CD4-positive, alpha-beta T cell (primary cell): ENCODE results near the gene NEGR1. TPM values are rescaled to one million over a fixed set of nuclear protein-coding genes. Genes with fewer than 3 reads are reported as not detected.

Source experiments
- ATAC-seq: fragments of 200-7000 bp; cut with Tn5 transposase; one replicate; pipeline ENCODE4 v1.10.0; 2022; ENCODE audit warnings: mild to moderate bottlenecking; ENCODE audit not compliant: poor library complexity
- CTCF ChIA-PET: fragments of 350-600 bp; sonication (Branson Sonifier 250); formaldehyde crosslinking; loops from one replicate; lab custom pipeline; 2021; ENCODE audit warnings: antibody characterized with exemption, inconsistent platforms; lab: Charles Lee
- POLR2A ChIA-PET: fragments of 350-600 bp; sonication (Branson Sonifier 250); formaldehyde crosslinking; loops from one replicate; lab custom pipeline; 2021; ENCODE audit warnings: antibody characterized with exemption, inconsistent platforms; lab: Charles Lee
- DNase-seq, 14 experiments: peaks; one replicate each; pipeline ENCODE4 v3.0.0-alpha.2; 2013 to 2020; ENCODE audit warnings: mixed read lengths in 2 of 14
- H3K27ac ChIP-seq, 2 donors: one replicate each; pipeline versions ENCODE4 v1.5.1 to v1.7.0; 2013; ENCODE audit warnings: low read length in 2 of 2, low read depth in 1 of 2, mild to moderate bottlenecking in 1 of 2
- H3K27me3 ChIP-seq, 2 experiments: 1 replicate in 1 of 2; 2 replicates in 1 of 2; pipeline versions ENCODE4 v1.6.1 to v1.7.0; 2013; ENCODE audit warnings: low read length in 2 of 2, control low read depth in 1 of 2, mild to moderate bottlenecking in 1 of 2, moderate library complexity in 1 of 2; ENCODE audit not compliant: insufficient read depth in 2 of 2, control insufficient read depth in 1 of 2
- H3K36me3 ChIP-seq: one replicate; pipeline ENCODE4 v1.6.1; 2013; ENCODE audit warnings: low read length, control low read depth; ENCODE audit not compliant: insufficient read depth
- H3K4me1 ChIP-seq: one replicate; pipeline ENCODE4 v1.6.1; 2013; ENCODE audit warnings: low read length, control low read depth; ENCODE audit not compliant: insufficient read depth
- H3K4me3 ChIP-seq: one replicate; pipeline ENCODE4 v1.5.1; 2013; ENCODE audit warnings: mild to moderate bottlenecking, low read length, moderate library complexity
- H3K9me3 ChIP-seq, 2 experiments: 1 replicate in 1 of 2; 2 replicates in 1 of 2; pipeline versions ENCODE4 v1.6.1 to v1.7.0; 2013; ENCODE audit warnings: low read length in 2 of 2, mild to moderate bottlenecking in 2 of 2, control low read depth in 1 of 2, moderate library complexity in 1 of 2; ENCODE audit not compliant: control insufficient read depth in 1 of 2, insufficient read depth in 1 of 2
- H3K27ac Mint-ChIP-seq: one replicate; pipeline ENCODE4 v1.8.0; 2020; ENCODE audit warnings: mixed read lengths
- H3K27me3 Mint-ChIP-seq: one replicate; pipeline ENCODE4 v1.8.0; 2021; ENCODE audit warnings: mixed read lengths
- H3K36me3 Mint-ChIP-seq: one replicate; pipeline ENCODE4 v1.8.0; 2021; ENCODE audit warnings: low read depth, mixed read lengths
- H3K4me1 Mint-ChIP-seq: one replicate; pipeline ENCODE4 v1.8.0; 2021; ENCODE audit warnings: low read depth, mixed read lengths
- H3K4me3 Mint-ChIP-seq: one replicate; pipeline ENCODE4 v1.8.0; 2020; ENCODE audit warnings: mild to moderate bottlenecking, mixed read lengths
- H3K9me3 Mint-ChIP-seq: one replicate; pipeline ENCODE4 v1.8.0; 2020; ENCODE audit warnings: mixed read lengths
- CTCF ChIP-seq: fragments of 200-600 bp; IDR thresholded peaks from one replicate; pipeline ENCODE4 v1.8.0; 2022; ENCODE audit warnings: antibody characterized with exemption, mild to moderate bottlenecking
- intact Hi-C, 2 experiments: fragments of 100-400 bp; cut with DNase I in 1 of 2; cut with micrococcal nuclease in 1 of 2; formaldehyde crosslinking; loops; one replicate each; pipeline versions ENCODE4 v1.15.1 to v1.9.0; 2023 to 2025; cut with DNase I, micrococcal nuclease
- total RNA-seq, 174 experiments: library from RNA in 2 of 174; stranded (reverse) in 2 of 174; gene quantifications; one replicate each; pipeline ENCODE4 v1.2.3 and lab custom pipeline; 2021 to 2026

The NEGR1 gene
- total RNA-seq, 2 experiments from 2014 or later, result 0.03 TPM

- POLR2A ChIA-PET, result no interaction called here
- Histone ChIP-seq H3K36me3 (no peaks in the 10 kb centered on the region), H3K27me3 (no peaks in the 10 kb centered on the region), H3K4me3 (no peak overlapping the region), H3K4me1 (no peaks in the 10 kb centered on the region), H3K9me3 (peaks cover 0 to 18% of the 10 kb centered on the region in 2 experiments), H3K27ac (no peak overlapping the region)
- H3K36me3 Mint-ChIP-seq, result no peaks in the 10 kb centered on the region
- H3K9me3 Mint-ChIP-seq, result peaks cover 15% of the 10 kb centered on the region
- H3K27me3 Mint-ChIP-seq, result no peaks in the 10 kb centered on the region
- CTCF ChIA-PET, result no interaction called here
- intact Hi-C loops, result no loop called here
- no peaks in the 10 kb centered on the region for H3K4me1 Mint-ChIP-seq
- ATAC-seq (no peak), DNase-seq (no peak)
- no peak overlapping the region for H3K27ac Mint-ChIP-seq
- no peak for TF ChIP-seq CTCF
- no peak overlapping the region for H3K4me3 Mint-ChIP-seq
These were observed 889.0 kb downstream of the NEGR1 start for GRCh38 chr1:71393301-71393700.

- peaks cover 19% of the 10 kb centered on the region for H3K9me3 Mint-ChIP-seq
- TF ChIP-seq CTCF, result no peak
These were observed 891.8 kb downstream of the NEGR1 start for GRCh38 chr1:71390518-71390917.

GRCh38 chr1:71377886-71378285 is 904.5 kb downstream of the NEGR1 start:
- no peaks in the 10 kb centered on the region for H3K36me3 ChIP-seq
- Mint-ChIP-seq H3K27me3 (no peaks in the 10 kb centered on the region), H3K9me3 (peaks cover 12% of the 10 kb centered on the region), H3K4me1 (no peaks in the 10 kb centered on the region), H3K36me3 (no peaks in the 10 kb centered on the region), H3K27ac (no peak overlapping the region), H3K4me3 (no peak overlapping the region)
- intact Hi-C loops, result no loop called here
- DNase-seq, result no peak
- no peaks in the 10 kb centered on the region for H3K4me1 ChIP-seq
- POLR2A ChIA-PET, result no interaction called here
- H3K4me3 ChIP-seq, result no peak overlapping the region
- CTCF ChIA-PET, result no interaction called here
- peaks cover 4% of the 10 kb centered on the region in 2 experiments for H3K9me3 ChIP-seq
- ATAC-seq, result no peak
- TF ChIP-seq CTCF, result no peak
- H3K27me3 ChIP-seq, result no peaks in the 10 kb centered on the region
- no peak overlapping the region for H3K27ac ChIP-seq

More at GRCh38 chr1:71390518-71390917, 891.8 kb downstream of the NEGR1 start:
- Histone ChIP-seq H3K36me3 (no peaks in the 10 kb centered on the region), H3K9me3 (peaks cover 0 to 11% of the 10 kb centered on the region in 2 experiments), H3K27ac (no peak overlapping the region), H3K4me1 (no peaks in the 10 kb centered on the region), H3K4me3 (no peak overlapping the region), H3K27me3 (no peaks in the 10 kb centered on the region)
- DNase-seq (no peak), ATAC-seq (no peak)
- ChIA-PET CTCF (no interaction called here), POLR2A (no interaction called here)
- intact Hi-C loops, result no loop called here
- Mint-ChIP-seq H3K36me3 (no peaks in the 10 kb centered on the region), H3K4me1 (no peaks in the 10 kb centered on the region), H3K27ac (no peak overlapping the region), H3K27me3 (no peaks in the 10 kb centered on the region), H3K4me3 (no peak overlapping the region)
